ENCODE data around the gene HGF. TPM values are rescaled to one million over a fixed set of nuclear protein-coding genes. Genes with fewer than 3 reads are reported as not detected.

HGF gene
- total RNA-seq, 1 donor from 2014 or later: not detected

DNA sequence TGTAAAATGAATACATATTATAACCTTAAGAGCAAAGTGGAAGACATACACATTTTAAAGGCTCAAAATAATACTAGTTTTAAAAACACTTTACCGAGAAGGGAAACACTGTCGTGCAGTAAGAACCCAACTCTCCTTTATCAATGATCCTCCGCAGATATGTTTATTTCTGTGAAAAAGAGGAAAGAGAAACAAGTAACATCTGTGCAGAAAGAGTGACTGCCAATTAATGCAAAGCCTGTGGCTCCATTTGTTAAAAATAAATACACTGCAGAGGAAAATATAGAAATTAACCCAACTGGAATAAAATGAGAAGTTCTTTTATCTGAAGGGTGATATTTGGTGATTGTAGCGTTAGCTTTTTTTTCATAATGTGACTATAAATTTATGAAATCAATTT lies 62.7 kb downstream of the HGF start:
- TF ChIP-seq CTCF (conservative IDR thresholded peaks at IDR 0.05; ENCODE audit: low read depth, low read length): no peak
- no peak overlapping the region for H3K4me3 ChIP-seq (ENCODE audit: low read depth, low read length)
- no peak for DNase-seq (ENCODE audit: low read depth)

GRCh38 chr7:81705206-81705605 lies 64.6 kb downstream of the HGF start:
- no peak for TF ChIP-seq CTCF (conservative IDR thresholded peaks at IDR 0.05; ENCODE audit: low read depth, low read length)
- H3K4me3 ChIP-seq (ENCODE audit: low read depth, low read length): no peak overlapping the region

DNA sequence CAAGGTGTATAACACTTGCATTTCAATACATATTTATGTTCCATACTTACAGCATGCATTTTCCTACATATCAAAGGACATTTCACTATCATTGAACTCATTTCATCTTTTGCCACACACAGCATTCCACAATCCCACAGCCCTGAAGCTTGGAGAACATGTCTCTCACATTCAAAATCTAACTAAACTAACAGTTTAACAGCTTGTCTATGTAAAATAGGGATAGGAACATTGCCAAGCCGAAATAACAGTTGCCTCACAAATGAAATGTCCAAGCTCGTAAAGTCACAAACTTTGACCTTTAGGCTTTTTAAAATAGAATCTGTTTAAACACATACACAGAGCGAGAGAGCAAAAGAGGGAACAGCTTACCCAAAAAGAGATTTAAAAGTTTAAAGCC lies 65.3 kb downstream of the HGF start:
- TF ChIP-seq CTCF (conservative IDR thresholded peaks at IDR 0.05; ENCODE audit: low read depth, low read length): no peak
- no peak for DNase-seq (ENCODE audit: low read depth)
- no peak overlapping the region for H3K4me3 ChIP-seq (ENCODE audit: low read depth, low read length)

More at GRCh38 chr7:81705206-81705605, 64.6 kb downstream of the HGF start:
- no peak for DNase-seq (ENCODE audit: low read depth)

DNA sequence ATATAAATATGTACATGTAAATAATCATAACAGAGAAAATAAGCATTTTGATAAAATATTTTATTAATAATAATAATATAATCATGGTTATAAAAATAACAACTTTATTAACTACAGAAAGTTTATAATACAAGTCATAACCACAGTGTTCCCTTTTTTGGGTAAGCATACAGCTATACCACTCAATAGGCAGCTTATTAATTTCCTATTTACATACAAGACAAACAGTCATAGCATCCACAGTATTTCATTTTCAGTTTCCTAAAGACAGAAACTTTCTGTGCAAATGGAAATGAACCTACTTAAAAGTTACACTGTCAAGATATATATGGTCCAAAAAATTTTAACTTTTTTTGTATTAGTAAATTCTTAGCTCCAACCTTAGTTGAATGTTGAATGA lies 70.9 kb downstream of the HGF start:
- no peak for DNase-seq (ENCODE audit: low read depth)
- H3K4me3 ChIP-seq (ENCODE audit: low read depth, low read length): no peak overlapping the region
- no peak for TF ChIP-seq CTCF (conservative IDR thresholded peaks at IDR 0.05; ENCODE audit: low read depth, low read length)

DNA sequence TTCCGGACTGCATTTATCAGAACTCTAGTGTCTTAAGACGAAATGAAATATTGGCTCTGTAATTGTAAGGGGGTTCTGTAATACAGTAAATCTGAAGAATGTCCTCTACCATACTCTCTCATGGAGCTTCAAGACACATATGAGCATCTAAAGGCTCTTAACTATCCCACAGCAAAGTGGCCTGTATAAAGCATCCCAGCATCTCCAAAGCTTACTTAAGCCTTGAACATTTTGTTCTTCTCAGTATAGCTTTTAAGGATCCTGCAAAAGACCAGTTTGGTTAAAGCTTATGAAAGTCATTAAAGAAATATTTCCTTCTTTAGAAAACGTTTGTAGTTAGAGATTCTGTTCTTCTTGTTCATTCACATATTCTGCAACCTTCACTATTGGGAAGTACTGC lies 75.1 kb downstream of the HGF start:
- no peak overlapping the region for H3K4me3 ChIP-seq (ENCODE audit: low read depth, low read length)
- DNase-seq (ENCODE audit: low read depth): no peak
- no peak for TF ChIP-seq CTCF (conservative IDR thresholded peaks at IDR 0.05; ENCODE audit: low read depth, low read length)

- H3K4me3 ChIP-seq (ENCODE audit: low read depth, low read length): no peak overlapping the region
- DNase-seq (ENCODE audit: low read depth): no peak
- TF ChIP-seq CTCF (conservative IDR thresholded peaks at IDR 0.05; ENCODE audit: low read depth, low read length): no peak
Measured at GRCh38 chr7:81693894-81694293, 76.0 kb downstream of the HGF start.

DNA sequence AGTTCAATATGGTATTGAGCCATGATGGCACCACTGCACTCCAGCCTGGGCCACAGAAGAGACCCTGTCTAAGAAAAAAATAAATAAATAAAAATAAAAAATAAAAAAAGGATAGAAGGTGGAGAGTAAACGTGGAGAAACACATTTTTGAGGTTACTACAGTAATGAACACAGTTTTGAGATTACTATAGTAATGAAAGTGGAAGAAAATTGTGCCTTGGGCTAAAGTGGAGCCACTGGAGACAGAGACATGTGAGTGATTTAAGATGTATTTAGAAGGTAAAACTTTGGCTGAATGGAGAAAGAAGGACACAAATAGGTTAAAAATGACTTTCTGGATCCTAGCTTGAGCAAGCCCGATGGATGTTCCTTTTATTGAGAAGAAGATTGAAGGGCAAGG lies 76.8 kb downstream of the HGF start:
- no peak for DNase-seq (ENCODE audit: low read depth)
- H3K4me3 ChIP-seq (ENCODE audit: low read depth, low read length): no peak overlapping the region
- TF ChIP-seq CTCF (conservative IDR thresholded peaks at IDR 0.05; ENCODE audit: low read depth, low read length): no peak

Measured in epithelial cell of proximal tubule (primary cell).